H1 (cell line): ENCODE data around the gene TEX48.

ENCODE experiments used
- CBX8 ChIP-seq: fragments of 300-800, 300-1000 bp; sonication (generic); IDR thresholded peaks from 2 replicates; pipeline ENCODE4 v1.7.1; 2016; ENCODE audit warnings: low read depth, low read length, borderline replicate concordance
- JUND ChIP-seq: IDR thresholded peaks from 2 replicates; pipeline ENCODE4 v1.6.1; 2011; ENCODE audit warnings: mild to moderate bottlenecking, improper control_type of control experiment, low read length

DNA sequence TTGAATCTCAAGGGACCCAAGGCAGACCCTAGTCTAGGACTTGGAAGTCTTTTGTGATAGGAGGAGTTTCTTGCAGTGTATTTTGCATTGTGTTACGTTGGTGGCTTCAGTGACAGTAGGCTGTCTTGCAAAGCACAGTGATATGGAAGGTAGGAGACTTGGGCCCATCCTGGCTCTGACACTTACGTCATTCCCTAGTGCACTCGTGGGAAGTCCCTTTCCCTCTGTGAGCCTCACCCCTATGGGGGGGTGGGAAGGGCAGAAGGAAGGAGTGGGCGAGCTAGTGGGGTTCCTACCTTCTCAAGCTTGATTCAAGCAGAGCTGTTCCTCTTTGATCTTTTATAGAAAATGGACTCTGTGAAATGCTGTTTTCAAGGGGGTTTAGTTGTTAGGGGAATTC is 15.1 kb downstream of the TEX48 start:
- TF ChIP-seq JUND (no peak), CBX8 (no peak)
